Jurkat, Clone E6-1 (cell line): ENCODE measurements around the gene FARP1.
A peak's percentile ranks its signal among the peaks of the same experiment; 100 is the strongest.

Experiments used
- DNase-seq: peaks from one replicate; pipeline ENCODE4 v3.0.0-alpha.2; 2011; ENCODE audit warnings: low read depth, low spot score
- H3K4me3 ChIP-seq: 2 replicates; pipeline ENCODE4 v1.5.1; 2011; ENCODE audit warnings: mild to moderate bottlenecking, low read length, control low read depth, moderate library complexity

Gene FARP1

GRCh38 chr13:98473135-98473787, 330.4 kb downstream of the FARP1 start:
- no peak overlapping the region for H3K4me3 ChIP-seq

DNA sequence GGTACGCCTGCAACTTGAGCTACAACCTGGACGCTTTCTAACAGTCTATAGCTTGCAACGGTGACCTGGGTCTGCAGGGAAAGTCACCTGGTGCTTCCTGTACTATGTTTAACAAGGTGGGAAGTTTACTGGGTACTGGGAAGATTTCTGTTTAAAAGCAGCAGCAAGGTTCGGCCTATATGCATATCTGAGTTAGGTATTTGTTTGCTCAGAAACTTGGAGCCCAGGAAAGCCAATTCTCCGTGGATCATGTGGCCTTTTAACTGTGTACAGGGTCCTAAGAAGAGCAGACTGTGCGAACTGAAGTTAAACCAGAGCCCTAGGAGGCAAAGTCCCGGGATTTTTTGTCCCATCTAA, 330.9 kb downstream of the FARP1 start:
- no peak for DNase-seq
- H3K4me3 ChIP-seq = no peak overlapping the region

More at GRCh38 chr13:98473135-98473787, 330.4 kb downstream of the FARP1 start:
- no peak for DNase-seq

DNA sequence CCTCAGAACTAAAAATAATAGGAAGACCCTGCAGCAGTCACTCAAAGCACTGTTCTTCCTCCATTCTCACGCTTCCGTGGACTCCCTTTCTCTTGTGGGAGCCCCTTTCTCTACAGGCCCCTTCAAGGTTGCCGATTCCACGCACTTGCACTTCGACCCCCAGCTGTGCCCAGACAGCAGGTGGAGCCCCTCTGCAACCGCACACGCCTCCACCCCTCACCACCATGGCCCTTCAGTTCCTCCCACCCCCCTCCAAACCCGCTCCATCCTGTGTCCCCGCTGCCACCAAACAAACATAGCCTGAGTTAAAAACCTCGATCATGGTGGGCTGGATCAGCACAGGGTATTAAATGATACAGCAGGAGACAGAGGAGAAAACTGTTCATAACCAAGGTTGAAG, 331.4 kb downstream of the FARP1 start:
- no peak for DNase-seq
- no peak overlapping the region for H3K4me3 ChIP-seq

DNA sequence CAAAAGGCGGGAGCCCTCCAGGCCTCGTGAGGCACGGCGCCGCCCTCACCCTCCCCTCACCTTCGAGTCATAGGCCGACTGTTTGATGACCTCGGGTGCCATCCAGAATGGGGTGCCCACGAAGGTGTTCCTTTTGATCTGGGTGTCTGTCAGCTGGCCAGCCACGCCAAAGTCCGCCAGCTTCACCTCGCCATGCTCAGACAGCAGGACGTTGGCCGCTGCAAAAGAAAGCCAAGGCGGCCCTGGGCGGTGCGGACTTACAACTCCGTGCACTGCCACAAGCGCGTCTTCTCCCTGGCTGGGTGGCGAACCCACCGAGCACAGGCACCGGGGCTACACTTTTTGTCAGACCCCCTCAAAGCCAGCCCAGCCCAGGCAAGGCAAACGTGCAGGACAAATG, 331.9 kb downstream of the FARP1 start:
- H3K4me3 ChIP-seq = no peak overlapping the region

GRCh38 chr13:98475522-98475921, 332.6 kb downstream of the FARP1 start:
- DNase-seq = no peak
- no peak overlapping the region for H3K4me3 ChIP-seq

More for the DNA sequence above, 331.9 kb downstream of the FARP1 start:
- DNase-seq = no peak

DNA sequence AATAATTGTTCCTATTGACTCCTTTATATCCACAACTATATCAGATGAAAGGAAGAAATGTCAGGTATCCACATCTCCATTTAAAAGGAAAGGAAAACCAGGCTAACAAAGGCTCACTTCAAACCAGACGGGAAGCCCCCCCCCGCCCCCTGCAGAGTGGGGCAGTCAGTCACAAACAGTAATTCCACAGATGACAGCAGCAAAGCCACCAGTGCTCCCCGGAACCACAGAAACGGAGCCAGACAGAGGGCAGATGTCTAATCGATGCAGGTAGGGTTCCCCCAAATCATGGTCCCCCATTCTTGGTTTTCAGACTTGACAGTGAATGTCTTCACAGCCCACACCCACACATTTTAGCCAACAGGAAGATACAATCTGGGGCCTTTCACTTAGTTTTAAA, 333.2 kb downstream of the FARP1 start:
- peak overlapping the region; percentile 42 for H3K4me3 ChIP-seq
- DNase-seq = no peak

GRCh38 chr13:98476538-98476966, 333.7 kb downstream of the FARP1 start:
- peak; percentile 90 for DNase-seq
- H3K4me3 ChIP-seq = peak overlapping the region; percentile 42

GRCh38 chr13:98478189-98479129, 335.6 kb downstream of the FARP1 start:
- DNase-seq = no peak

GRCh38 chr13:98479496-98480003, 336.7 kb downstream of the FARP1 start:
- no peak overlapping the region for H3K4me3 ChIP-seq
- DNase-seq = no peak

More at GRCh38 chr13:98478189-98479129, 335.6 kb downstream of the FARP1 start:
- H3K4me3 ChIP-seq = no peak overlapping the region

GRCh38 chr13:98480915-98481877, 338.3 kb downstream of the FARP1 start:
- no peak for DNase-seq
- no peak overlapping the region for H3K4me3 ChIP-seq

GRCh38 chr13:98482476-98483444, 339.9 kb downstream of the FARP1 start:
- no peak overlapping the region for H3K4me3 ChIP-seq
- DNase-seq = no peak

DNA sequence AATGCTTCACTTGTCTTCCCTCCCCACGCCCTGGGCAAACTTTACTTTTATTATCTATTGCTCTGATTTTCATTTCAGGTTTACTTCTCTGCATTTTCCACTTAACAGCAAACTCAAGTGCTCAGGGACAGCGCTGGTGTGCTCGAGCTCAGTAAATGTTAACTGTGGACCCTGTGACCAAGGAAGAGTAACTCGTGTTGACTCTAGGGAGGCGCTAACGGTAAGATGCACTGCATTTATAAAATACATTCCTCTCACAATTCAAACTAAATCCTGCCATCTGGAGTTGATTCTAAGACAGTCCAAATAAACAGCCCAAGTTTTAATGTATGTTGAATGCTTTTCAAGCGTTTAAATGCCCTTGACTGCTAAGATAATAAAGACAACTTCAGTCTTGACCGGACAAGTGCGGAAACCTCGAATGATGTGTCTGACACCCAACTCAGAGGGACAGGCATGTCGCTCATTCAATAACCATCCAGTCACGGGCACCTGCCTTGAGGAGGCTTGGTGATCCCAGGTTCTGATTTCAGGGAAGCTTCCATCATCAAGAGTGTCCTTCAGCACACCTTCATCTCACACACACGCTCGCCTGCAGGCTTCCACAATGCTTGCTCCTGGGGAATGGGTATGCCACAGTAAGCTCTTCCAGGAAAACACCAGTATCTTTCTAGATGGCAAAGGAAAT, 340.9 kb downstream of the FARP1 start:
- DNase-seq = no peak
- no peak overlapping the region for H3K4me3 ChIP-seq

DNA sequence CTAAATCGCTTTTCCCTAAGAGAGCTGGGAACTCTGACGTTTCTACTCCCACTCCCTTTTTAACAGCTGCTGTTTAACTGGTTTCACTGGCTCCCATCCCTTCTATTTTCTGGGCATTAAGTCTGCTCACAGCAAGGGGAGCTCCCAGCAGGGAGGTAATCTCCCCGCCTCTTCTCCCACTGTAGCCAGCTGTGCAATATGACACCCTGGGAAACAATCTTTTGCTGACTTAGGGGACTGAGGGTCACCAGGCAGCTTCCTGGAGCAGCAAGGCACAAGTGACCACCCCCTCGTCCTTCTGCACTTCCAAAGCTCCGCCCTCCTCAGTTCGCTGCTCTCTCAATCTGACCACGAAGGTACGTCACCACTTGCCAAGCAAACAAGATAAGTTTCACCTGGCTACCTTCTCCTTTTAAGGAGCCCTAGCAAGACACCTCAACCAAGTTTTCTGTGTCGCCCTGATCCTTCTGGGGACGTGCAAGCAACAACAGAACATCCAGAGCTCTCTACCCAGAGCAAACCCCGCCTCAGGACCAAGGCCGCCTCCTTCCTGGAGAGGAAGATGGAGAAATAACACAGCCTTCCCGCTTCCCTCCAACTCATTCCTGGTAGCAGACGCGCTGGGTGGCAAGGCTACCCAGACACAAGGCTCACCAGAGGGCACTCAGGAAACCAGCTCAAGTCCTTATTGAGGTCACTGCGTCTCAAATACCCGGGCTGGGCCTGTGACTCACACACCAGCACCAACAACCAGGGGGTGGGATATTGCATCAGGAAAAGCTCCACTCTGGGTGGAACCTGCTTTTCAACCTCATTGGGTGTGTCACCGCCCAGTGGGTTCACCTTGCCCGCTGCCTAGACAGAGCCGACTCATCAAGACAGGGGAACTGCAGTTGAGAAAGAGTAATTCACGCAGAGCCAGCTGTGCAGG, 341.7 kb downstream of the FARP1 start:
- H3K4me3 ChIP-seq = no peak overlapping the region
- no peak for DNase-seq

- no peak overlapping the region for H3K4me3 ChIP-seq
- no peak for DNase-seq
These were observed 342.7 kb downstream of the FARP1 start for GRCh38 chr13:98485561-98485960.

DNA sequence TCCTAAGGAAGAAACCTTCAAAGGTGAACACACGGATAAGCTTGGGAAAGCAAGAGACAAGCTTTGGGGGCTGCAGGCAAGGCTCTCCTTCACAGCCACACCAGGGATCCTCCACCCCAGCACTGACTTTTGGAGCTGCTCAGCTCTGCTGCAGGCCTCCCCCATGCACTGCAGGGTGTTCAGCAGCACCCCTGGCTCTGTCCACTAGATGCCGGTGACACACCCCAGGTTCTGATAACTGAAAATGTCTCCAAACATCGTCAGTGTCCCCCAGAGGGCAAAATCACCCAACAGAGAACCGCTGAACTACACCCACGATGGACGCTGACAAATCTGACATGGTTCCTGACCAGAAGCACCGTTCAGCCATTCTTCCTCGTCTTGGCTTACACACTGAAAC, 343.5 kb downstream of the FARP1 start:
- no peak overlapping the region for H3K4me3 ChIP-seq
- no peak for DNase-seq

- H3K4me3 ChIP-seq = no peak overlapping the region
- no peak for DNase-seq
These were observed 344.1 kb downstream of the FARP1 start for GRCh38 chr13:98487016-98487415.
